ENCODE measurements around the gene GIPC2. TPM values are rescaled to one million over a fixed set of nuclear protein-coding genes. Genes with fewer than 3 reads are reported as not detected.
"Not testable (repeated sequence)": the region's sequence is repeated elsewhere in the genome, so short reads cannot be mapped to it uniquely, and the experiment has no call there.

GIPC2 gene
- total RNA-seq, 1 experiment from 2014 or later: 2.8 TPM

- no peak for DNase-seq
- Mint-ChIP-seq H3K27ac (ENCODE audit: unreplicated experiment) (no peak overlapping the region), H3K36me3 (ENCODE audit: insufficient read depth, unreplicated experiment) (no peaks in the 10 kb centered on the region), H3K27me3 (ENCODE audit: unreplicated experiment) (no peaks in the 10 kb centered on the region), H3K9me3 (ENCODE audit: low read depth, unreplicated experiment) (no peaks in the 10 kb centered on the region), H3K4me1 (ENCODE audit: low read depth, unreplicated experiment) (peaks cover 12% of the 10 kb centered on the region), H3K4me3 (ENCODE audit: low read depth, unreplicated experiment) (no peak overlapping the region)
- intact Hi-C loops (cut with micrococcal nuclease; ENCODE audit: unreplicated experiment): no loop called here
- BruUV-seq (replicated peaks): no TSS peak
- CTCF ChIA-PET: interaction anchor here (0.6 kb wide), 1 partner anchor 10 kb away, joined by 4 read pairs; no protein-coding TSS in a partner anchor
- TF ChIP-seq CTCF (IDR thresholded peaks at IDR 0.05; ENCODE audit: unreplicated experiment): no peak
Measured at GRCh38 chr1:78058670-78059069, 12.9 kb downstream of the GIPC2 start.

- CTCF ChIA-PET: no interaction called here
- H3K27me3 Mint-ChIP-seq (ENCODE audit: unreplicated experiment): no peaks in the 10 kb centered on the region
- no peak for DNase-seq
Measured at GRCh38 chr1:78060857-78061563, 15.2 kb downstream of the GIPC2 start.

GRCh38 chr1:78061825-78062523 is 16.2 kb downstream of the GIPC2 start:
- CTCF ChIA-PET: interaction anchor here (0.7 kb wide), 1 partner anchor 390 kb away, joined by 4 read pairs; no protein-coding TSS in a partner anchor
- no peak for TF ChIP-seq CTCF (IDR thresholded peaks at IDR 0.05; ENCODE audit: unreplicated experiment)

More at GRCh38 chr1:78060857-78061563, 15.2 kb downstream of the GIPC2 start:
- Mint-ChIP-seq H3K4me1 (ENCODE audit: low read depth, unreplicated experiment) (peaks cover 2% of the 10 kb centered on the region), H3K4me3 (ENCODE audit: low read depth, unreplicated experiment) (no peak overlapping the region), H3K27ac (ENCODE audit: unreplicated experiment) (no peak overlapping the region), H3K36me3 (ENCODE audit: insufficient read depth, unreplicated experiment) (no peaks in the 10 kb centered on the region), H3K9me3 (ENCODE audit: low read depth, unreplicated experiment) (no peaks in the 10 kb centered on the region)
- intact Hi-C loops (cut with micrococcal nuclease; ENCODE audit: unreplicated experiment): no loop called here
- no peak for TF ChIP-seq CTCF (IDR thresholded peaks at IDR 0.05; ENCODE audit: unreplicated experiment)
- BruUV-seq (replicated peaks): no TSS peak

GRCh38 chr1:78064886-78065285 is 19.1 kb downstream of the GIPC2 start:
- H3K36me3 Mint-ChIP-seq (ENCODE audit: insufficient read depth, unreplicated experiment); BruUV-seq (replicated peaks); H3K27ac Mint-ChIP-seq (ENCODE audit: unreplicated experiment); H3K4me3 Mint-ChIP-seq (ENCODE audit: low read depth, unreplicated experiment); H3K9me3 Mint-ChIP-seq (ENCODE audit: low read depth, unreplicated experiment); intact Hi-C loops (cut with micrococcal nuclease; ENCODE audit: unreplicated experiment); CTCF ChIA-PET; H3K27me3 Mint-ChIP-seq (ENCODE audit: unreplicated experiment); DNase-seq: not testable (repeated sequence)
- peaks cover 16% of the 10 kb centered on the region for H3K4me1 Mint-ChIP-seq (ENCODE audit: low read depth, unreplicated experiment)

More at GRCh38 chr1:78061825-78062523, 16.2 kb downstream of the GIPC2 start:
- H3K27ac Mint-ChIP-seq (ENCODE audit: unreplicated experiment): no peak overlapping the region
- no peak overlapping the region for H3K4me3 Mint-ChIP-seq (ENCODE audit: low read depth, unreplicated experiment)
- no peaks in the 10 kb centered on the region for H3K36me3 Mint-ChIP-seq (ENCODE audit: insufficient read depth, unreplicated experiment)
- no TSS peak for BruUV-seq (replicated peaks)
- H3K9me3 Mint-ChIP-seq (ENCODE audit: low read depth, unreplicated experiment): no peaks in the 10 kb centered on the region
- H3K4me1 Mint-ChIP-seq (ENCODE audit: low read depth, unreplicated experiment): no peaks in the 10 kb centered on the region
- no peaks in the 10 kb centered on the region for H3K27me3 Mint-ChIP-seq (ENCODE audit: unreplicated experiment)
- DNase-seq: no peak
- intact Hi-C loops (cut with micrococcal nuclease; ENCODE audit: unreplicated experiment): no loop called here

Measured in Calu3 (cell line).